OCI-LY1 (cell line): ENCODE measurements around the gene AAK1.

Source experiments
- EZH2 ChIP-seq: fragments of 200-600 bp; sonication (generic), shearing (Covaris generic); IDR thresholded peaks from 2 replicates; pipeline ENCODE4 v1.8.0; 2017; ENCODE audit warnings: borderline replicate concordance, mixed run types, mild to moderate bottlenecking, antibody characterized with exemption, low read length, moderate library complexity, mixed read lengths
- TF ChIP-seq, protein P1 (sequence below): fragments of 200-600 bp; sonication (generic), shearing (Covaris generic); IDR thresholded peaks from 2 replicates; pipeline ENCODE4 v1.5.1; 2017; ENCODE audit warnings: mild to moderate bottlenecking, antibody characterized with exemption, low read length, moderate library complexity, mixed read lengths

DNA sequence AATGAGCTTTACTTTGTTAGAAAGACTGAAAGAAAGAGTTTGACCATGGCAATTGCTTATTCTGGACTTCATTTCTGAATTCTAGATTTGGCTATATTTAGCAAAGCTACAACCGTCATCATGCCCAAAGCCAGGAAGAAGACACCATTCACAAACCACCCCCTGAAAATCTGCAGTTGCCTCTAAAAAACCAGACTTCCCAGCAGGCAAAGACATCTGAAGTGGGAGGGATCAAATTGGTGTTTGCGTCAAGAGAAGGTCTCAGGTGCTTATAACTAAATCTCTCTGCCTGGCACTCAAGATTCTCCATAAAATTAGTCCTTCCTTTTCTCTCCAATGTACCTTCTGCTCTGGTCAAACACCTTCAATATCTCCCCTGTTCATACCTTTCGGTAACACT lies 5.6 kb downstream of the AAK1 start:
- TF ChIP-seq, protein P1, sequence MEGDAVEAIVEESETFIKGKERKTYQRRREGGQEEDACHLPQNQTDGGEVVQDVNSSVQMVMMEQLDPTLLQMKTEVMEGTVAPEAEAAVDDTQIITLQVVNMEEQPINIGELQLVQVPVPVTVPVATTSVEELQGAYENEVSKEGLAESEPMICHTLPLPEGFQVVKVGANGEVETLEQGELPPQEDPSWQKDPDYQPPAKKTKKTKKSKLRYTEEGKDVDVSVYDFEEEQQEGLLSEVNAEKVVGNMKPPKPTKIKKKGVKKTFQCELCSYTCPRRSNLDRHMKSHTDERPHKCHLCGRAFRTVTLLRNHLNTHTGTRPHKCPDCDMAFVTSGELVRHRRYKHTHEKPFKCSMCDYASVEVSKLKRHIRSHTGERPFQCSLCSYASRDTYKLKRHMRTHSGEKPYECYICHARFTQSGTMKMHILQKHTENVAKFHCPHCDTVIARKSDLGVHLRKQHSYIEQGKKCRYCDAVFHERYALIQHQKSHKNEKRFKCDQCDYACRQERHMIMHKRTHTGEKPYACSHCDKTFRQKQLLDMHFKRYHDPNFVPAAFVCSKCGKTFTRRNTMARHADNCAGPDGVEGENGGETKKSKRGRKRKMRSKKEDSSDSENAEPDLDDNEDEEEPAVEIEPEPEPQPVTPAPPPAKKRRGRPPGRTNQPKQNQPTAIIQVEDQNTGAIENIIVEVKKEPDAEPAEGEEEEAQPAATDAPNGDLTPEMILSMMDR = no peak
- TF ChIP-seq EZH2 = no peak
